OCI-M2 (cell line): ENCODE measurements around the gene PARD3B.
"Not testable (repeated sequence)": the region's sequence is repeated elsewhere in the genome, so short reads cannot be mapped to it uniquely, and the experiment has no call there.

Experiments used
- DNase-seq: peaks from one replicate; lab custom pipeline; 2025; ENCODE audit not compliant: unreplicated experiment; lab: John Stamatoyannopoulos, UW

The PARD3B gene

DNA sequence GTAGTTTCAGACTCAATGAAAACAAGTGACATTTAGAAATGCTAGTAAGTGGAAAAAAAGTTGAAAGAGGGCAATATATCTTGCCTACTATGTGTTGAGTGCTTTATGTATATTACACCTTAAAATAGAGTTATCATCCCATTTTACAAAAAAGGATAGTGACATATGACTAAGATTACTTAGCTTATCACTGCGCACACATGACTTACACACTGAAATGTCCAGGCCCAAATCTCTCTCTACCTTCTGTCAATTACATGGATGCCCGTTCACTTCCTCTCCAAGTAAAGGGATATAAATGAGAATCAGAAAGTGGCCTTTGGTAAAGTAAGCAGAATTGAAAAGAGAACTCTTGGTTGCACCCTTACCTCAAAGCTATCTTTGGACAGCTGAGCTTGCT, 3.6 kb upstream of the PARD3B start:
- no peak for DNase-seq

DNA sequence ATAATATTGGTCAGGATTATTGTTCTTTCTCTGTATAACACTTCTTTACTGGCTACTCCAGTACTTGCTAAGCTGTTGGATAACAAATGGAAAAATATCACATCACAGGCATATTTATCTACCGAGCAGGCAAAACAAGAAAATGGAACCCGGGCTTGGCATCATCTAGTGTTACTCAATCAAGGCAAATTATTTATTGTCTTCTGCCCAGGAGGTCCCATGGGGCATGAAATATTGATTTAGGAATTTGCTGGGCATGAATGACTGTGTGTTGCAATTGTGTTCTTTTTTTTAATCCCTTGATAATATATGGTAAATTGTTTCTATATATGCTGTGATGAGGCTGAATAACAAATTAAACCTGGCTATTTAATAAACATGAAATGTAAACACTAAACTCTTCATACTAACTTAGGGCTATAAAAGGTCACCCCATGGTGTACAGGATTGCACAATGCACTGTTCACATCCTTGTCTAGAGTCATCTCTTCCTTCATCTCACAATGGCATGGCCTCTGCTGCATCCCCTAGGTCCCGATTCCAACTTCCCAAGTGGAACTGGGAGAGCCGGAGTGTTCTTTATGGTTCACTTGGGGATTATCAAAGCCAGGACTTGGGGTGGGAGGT, 2.2 kb upstream of the PARD3B start:
- DNase-seq: no peak

GRCh38 chr2:204545861-204546735, 823 bp downstream of the PARD3B start:
- no peak for DNase-seq

- DNase-seq: no peak
These were observed 5.7 kb downstream of the PARD3B start for GRCh38 chr2:204550751-204551511.

DNA sequence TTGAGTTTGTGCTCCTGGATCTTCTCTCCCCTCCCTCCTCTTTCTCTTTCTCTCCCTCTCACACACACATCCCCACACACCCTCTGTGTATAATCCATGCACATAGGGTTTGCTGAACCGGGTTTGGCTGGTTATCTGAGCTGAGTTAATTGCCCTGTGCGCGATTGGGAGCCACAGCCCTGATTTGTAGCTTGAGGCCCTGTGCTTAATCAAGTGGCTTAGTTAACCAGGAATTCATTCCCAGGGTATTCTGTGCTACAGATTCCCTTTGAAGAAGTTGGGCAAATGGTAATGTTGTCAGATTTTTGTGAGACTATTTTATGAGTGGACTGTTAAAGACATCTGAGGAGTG, 6.2 kb downstream of the PARD3B start:
- no peak for DNase-seq

- no peak for DNase-seq
These were observed 12.3 kb downstream of the PARD3B start for GRCh38 chr2:204557604-204558003.

- DNase-seq: not testable (repeated sequence)
These were observed 14.1 kb downstream of the PARD3B start for GRCh38 chr2:204559358-204559757.

DNA sequence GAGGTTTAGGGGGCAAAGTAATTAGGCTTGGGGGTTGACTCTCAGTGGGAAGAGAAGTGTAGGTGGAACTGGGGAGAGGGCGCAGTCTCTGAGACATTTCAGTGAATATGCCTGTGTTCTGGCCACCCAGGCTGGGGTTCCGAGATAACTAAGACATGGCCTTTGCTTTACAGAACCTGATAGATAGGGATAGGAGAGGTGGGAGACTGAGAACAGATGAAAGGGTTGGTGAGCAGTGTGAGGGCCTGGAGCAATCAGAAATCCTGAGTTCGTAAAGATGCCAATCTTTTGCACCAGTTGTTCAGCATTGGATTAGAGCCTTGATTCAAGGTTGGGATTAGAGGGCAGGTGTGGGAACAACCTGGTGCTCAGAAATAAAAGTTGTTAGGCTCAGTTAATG, 15.6 kb downstream of the PARD3B start:
- DNase-seq: no peak

DNA sequence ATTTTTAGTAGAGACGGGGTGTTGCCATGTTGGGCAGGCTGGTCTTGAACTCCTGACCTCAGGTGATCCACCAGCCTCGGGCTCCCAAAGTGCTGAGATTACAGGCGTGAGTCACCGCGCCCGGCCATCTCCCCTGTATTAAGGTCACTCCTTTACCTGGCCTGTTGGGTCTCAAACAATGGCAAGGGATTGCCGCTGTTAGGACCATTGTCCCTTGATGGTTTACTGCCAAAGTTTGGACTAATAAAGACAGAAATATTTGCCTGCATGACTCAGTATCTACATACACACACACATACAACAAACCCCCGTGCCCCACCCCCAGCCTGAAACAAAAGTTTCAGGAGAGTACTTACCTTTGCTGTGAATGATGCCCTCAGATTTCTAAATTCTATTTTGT, 16.5 kb downstream of the PARD3B start:
- DNase-seq: no peak

- DNase-seq: no peak
These were observed 21.2 kb downstream of the PARD3B start for GRCh38 chr2:204566439-204566838.

- no peak for DNase-seq
These were observed 25.1 kb downstream of the PARD3B start for GRCh38 chr2:204570421-204570820.

DNA sequence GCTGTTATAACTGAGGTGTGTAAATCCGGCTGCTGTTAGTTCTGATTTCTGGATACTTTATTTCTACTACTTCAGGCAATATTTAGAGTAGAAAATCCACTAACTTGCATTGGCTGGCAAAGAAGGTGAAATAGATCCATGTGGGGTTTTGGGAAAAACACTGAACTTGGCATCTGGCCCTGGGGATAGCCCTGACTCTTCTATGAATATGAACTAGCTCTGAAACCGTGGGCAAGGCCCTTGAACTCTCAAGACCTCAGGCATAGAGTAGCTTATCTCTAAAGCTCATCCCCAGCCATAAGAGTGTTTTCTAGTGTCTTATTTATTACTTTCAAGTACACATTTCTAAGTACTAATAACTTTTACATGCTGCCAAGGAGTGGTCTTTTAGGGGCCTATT, 25.8 kb downstream of the PARD3B start:
- no peak for DNase-seq

DNA sequence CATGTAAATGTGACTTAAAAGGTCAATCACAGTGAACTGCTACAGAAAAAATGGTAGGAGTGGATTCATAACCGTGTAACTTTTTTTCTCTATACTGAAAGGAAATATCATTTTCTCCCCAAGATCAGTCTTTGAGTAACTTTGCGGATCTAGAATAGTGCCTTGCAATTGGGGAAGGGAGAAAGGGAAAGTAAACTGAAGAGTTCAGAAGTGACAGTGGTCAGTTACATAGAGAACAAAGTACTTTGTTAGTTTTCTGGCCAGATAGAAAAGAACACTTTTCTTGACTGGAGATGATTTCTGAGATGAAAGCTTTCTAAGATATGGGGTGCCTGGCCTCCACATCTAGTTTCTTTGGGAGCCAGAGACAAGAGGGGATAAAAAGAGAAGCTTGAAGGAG, 26.6 kb downstream of the PARD3B start:
- no peak for DNase-seq

DNA sequence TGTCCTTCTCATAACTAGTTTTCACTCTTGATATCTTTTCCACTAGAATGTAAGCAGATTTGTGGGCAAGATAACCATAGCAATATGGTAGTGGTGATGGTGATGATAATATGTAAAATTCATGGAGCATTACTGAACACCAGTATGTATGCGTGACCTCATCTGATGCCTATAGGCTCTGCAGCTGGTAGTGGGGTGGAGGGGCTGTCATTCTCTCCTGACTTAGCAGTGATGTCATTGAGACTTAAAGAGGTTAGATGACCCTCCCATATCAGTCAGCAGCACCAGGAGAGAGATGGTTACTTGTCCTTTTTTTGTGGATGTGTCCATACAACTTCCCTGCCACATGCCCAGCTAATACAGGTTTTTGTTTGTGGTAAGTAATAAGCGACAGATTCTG, 27.9 kb downstream of the PARD3B start:
- no peak for DNase-seq

DNA sequence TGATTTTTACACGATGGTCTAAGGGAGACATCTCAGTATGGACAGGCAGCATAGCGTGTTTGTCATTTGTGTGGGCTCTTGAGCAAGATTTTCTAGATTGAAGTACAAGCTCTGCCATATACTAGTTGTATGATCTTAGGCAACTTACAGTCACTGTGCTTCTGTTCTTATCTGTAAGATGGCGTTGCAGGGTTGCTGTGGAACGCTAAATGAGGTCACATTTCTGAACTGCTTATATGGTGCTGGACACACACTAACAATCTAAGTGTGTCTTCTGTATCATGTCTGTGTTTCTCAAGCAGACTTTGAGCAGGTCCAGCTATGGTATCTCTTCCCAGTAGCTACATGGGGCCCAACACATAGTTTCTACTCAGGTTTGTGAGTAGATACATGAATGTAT, 29.2 kb downstream of the PARD3B start:
- no peak for DNase-seq

- DNase-seq: no peak
These were observed 30.2 kb downstream of the PARD3B start for GRCh38 chr2:204575463-204575862.

DNA sequence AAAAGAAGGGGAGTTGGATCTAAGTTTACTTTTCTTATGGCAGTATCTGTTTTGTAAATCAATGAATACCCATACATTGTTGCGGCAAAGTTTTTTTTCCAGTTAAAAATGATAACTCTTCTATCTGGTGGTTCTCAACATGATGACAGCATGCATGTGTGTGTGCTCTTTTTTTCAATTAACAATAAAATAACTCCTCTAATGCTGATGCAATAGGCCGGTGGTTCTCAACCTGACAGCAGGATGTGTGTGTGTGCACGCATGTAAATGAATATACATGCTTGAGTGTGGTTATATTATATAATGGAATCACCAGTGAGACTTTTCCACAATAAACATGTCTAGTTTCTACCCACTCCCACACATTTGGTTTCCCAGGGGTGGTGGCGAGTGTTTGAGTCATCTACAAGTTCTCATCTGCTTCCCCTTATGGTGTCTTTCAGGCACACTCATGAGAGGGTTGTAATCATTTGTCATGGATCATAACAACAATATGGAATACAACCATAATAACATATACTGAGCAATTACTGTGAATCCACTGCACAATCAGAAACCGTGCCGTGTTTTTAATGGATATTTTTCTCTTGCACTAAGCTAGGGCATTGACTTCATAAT, 31.2 kb downstream of the PARD3B start:
- no peak for DNase-seq

DNA sequence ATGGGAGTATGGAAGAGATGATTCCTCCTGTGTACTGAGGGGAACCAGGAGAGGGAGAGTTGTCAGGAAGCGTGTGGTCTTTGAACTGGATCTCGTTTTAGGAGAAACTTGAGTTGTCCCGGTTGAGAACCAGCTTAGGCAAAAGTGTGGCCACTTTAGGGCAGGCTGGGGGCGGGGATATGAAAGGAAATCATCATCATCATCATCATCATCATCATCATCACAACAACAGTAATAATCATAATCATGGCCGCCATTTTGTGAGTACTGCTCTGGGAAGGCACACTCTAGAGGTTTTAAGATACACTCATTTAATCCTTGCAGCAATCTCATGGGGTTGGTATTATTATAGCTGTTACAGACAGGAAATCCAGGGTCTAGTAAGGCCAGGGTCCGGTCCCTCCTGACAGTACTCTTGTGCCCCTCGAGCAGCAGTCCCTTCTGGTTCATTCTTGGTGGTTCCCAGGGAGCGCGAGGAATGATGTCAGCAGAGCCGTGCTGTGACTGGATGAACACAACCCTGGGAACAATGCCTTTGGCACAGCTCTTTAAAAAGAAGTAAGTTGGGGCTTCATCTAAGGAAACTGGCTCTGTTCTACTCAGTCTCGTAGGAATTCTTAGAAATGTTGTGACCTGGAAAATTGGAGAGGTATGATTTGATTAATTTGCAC, 33.8 kb downstream of the PARD3B start:
- no peak for DNase-seq

DNA sequence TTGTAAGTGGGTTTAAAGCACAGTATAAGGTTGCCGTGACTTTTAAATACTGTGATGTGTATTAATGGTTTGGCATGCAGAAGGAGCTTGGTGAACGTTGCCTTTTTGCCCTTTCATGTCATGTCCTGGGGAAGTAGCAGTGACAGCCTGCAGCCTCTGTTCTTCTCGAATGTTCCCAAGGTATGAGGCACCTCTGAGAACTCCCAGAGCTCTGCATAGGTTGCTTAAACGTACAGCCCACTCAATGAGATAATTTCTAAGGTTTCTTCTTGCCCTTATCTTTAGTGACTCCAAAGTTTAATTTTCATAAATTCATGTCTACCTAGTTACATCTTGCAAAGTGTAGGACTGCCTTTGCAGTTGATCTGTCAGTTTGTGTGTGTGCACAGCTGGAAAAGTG, 36.7 kb downstream of the PARD3B start:
- no peak for DNase-seq

DNA sequence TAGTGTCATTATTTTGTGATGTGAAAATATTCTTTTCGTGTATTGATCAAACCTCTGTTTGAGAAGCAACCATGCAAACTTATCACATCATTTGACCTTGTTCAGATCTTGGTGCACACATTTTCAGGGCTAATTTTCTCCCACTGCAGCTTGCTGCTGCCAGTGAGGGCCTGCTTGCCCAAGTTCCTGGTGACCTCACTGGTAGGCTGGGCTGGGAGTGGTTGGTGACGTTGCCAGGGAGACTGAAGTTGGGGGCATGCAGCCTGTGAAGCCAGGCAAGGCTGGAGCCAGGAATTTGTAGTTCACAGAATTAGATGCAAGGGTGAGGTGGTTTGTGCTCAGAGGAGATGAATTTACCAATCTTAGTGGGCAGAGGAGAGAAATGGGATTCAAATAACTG, 38.5 kb downstream of the PARD3B start:
- no peak for DNase-seq

GRCh38 chr2:204585930-204586329, 40.7 kb downstream of the PARD3B start:
- DNase-seq: no peak
